Lower leg skin (tissue), 3 donors: Measurements from ENCODE around the gene NF2.

ENCODE experiments used
- POLR2A ChIP-seq, 2 donors: fragments of 450-650 bp; IDR thresholded peaks; one replicate each; pipeline ENCODE4 v1.6.1; 2016 to 2017; ENCODE audit warnings: antibody characterized with exemption in 2 of 2, mild to moderate bottlenecking in 1 of 2, moderate library complexity in 1 of 2
- TF ChIP-seq, protein P1 (sequence below), 3 donors: fragments of 450-650 bp; IDR thresholded peaks; one replicate each; pipeline ENCODE4 v1.5.1; 2016; ENCODE audit warnings: antibody characterized with exemption in 3 of 3, mild to moderate bottlenecking in 3 of 3, moderate library complexity in 2 of 3

DNA sequence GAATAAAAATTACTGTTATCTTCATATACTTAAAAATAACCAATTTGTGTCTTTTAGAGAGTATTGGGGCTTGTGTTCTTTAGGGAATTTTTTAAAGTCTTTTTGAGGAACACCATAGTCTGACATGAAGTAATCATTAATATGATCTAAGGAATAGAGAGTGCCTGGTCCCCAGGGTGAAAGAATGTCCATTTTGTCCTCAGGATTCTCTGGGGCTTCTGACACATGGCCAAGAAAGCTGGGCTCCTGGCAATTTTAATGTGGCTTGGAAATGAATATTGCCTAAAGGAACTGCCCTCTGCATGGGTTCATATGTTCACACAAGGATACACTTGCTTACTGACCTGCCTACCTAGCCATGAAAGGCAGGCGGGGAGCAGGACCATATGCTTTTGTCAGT, 33.7 kb downstream of the NF2 start:
- TF ChIP-seq, protein P1, sequence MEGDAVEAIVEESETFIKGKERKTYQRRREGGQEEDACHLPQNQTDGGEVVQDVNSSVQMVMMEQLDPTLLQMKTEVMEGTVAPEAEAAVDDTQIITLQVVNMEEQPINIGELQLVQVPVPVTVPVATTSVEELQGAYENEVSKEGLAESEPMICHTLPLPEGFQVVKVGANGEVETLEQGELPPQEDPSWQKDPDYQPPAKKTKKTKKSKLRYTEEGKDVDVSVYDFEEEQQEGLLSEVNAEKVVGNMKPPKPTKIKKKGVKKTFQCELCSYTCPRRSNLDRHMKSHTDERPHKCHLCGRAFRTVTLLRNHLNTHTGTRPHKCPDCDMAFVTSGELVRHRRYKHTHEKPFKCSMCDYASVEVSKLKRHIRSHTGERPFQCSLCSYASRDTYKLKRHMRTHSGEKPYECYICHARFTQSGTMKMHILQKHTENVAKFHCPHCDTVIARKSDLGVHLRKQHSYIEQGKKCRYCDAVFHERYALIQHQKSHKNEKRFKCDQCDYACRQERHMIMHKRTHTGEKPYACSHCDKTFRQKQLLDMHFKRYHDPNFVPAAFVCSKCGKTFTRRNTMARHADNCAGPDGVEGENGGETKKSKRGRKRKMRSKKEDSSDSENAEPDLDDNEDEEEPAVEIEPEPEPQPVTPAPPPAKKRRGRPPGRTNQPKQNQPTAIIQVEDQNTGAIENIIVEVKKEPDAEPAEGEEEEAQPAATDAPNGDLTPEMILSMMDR (IDR thresholded peaks at IDR 0.05) = no peak
- TF ChIP-seq POLR2A (IDR thresholded peaks at IDR 0.05) = no peak
